Hepatocyte (in vitro differentiated cells): ENCODE measurements around the gene EDAR.

ENCODE experiments used
- EZH2 ChIP-seq: fragments of 200-600 bp; sonication (generic); IDR thresholded peaks from 2 replicates; pipeline ENCODE4 v1.6.1; 2016; ENCODE audit warnings: antibody characterized with exemption, mild to moderate bottlenecking, borderline replicate concordance
- EZH2phosphoT487 ChIP-seq: fragments of 200-600 bp; sonication (generic); IDR thresholded peaks from one replicate; pipeline ENCODE4 v1.6.1; 2018; ENCODE audit warnings: antibody characterized with exemption, mild to moderate bottlenecking, low read depth, moderate library complexity; ENCODE audit not compliant: unreplicated experiment, severe bottlenecking

DNA sequence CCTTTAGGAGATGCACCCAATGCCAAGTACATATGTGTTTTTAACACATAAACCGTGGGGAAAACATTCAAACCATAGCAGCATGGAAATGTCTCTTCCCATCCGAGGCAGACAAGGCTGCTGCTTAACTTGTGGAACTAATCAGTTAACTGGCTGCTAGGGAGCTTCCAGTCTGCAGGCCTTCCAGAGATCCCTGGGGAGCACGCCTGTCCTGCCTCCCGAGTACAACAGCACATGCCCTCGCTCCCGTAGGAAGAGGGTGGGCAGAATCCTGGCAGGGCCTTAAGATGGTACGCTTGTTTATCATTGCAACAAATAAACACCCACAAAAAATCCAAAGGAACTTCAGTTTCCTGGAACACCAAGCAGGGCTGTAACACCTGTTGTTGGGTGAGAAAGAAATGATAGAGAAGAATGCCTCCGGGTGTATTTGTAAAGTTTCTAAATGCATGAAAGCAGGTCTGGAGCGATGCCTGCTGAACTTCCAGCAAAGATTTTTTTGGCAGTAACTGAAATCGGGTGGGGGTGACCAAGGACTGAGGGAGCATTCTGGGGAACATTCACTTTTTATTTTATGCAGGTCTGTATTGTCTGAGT is 56.2 kb downstream of the EDAR start:
- TF ChIP-seq EZH2, result no peak
- no peak for TF ChIP-seq EZH2phosphoT487
